Measurements from ENCODE around the gene ABHD17A. TPM values are rescaled to one million over a fixed set of nuclear protein-coding genes. Genes with fewer than 3 reads are reported as not detected.

ABHD17A gene
- polyA plus RNA-seq, 1 experiment = 48.8 TPM

GRCh38 chr19:1853295-1854038 is 31.8 kb downstream of the ABHD17A start:
- peaks cover 3% of the 10 kb centered on the region for H3K36me3 ChIP-seq (ENCODE audit: control insufficient read depth, insufficient read depth, low read length)
- no peak overlapping the region for H3K4me3 ChIP-seq (ENCODE audit: low read depth, low read length)
- ChIA-PET CTCF (interaction anchor here (0.5 to 2.1 kb wide), 5 partner anchors 13 to 34 kb away, joined by 3 to 11 read pairs (median 4); no protein-coding TSS in a partner anchor), POLR2A (interaction anchor here (0.6 kb wide), 1 partner anchor 585 kb away, joined by 3 read pairs; the partner anchor contains the start of gene CIRBP)
- TF ChIP-seq CTCF (IDR thresholded peaks at IDR 0.05; ENCODE audit: insufficient read depth, low read depth, low read length) = peak; percentile 94
- DNase-seq (ENCODE audit: low read depth) = no peak
- H3K27me3 ChIP-seq (ENCODE audit: control insufficient read depth, insufficient read depth, low read length) = no peaks in the 10 kb centered on the region

- Histone ChIP-seq H3K27me3 (ENCODE audit: control insufficient read depth, insufficient read depth, low read length) (no peaks in the 10 kb centered on the region), H3K4me3 (ENCODE audit: low read depth, low read length) (no peak overlapping the region), H3K36me3 (ENCODE audit: control insufficient read depth, insufficient read depth, low read length) (peaks cover 3% of the 10 kb centered on the region)
- ChIA-PET CTCF (interaction anchor here (0.9 to 2.1 kb wide), 5 partner anchors 12 to 168 kb away, joined by 3 to 11 read pairs (median 4); no protein-coding TSS in a partner anchor), POLR2A (interaction anchor here (0.6 kb wide), 1 partner anchor 584 kb away, joined by 3 read pairs; the partner anchor contains the start of gene CIRBP)
- DNase-seq (ENCODE audit: low read depth) = no peak
- TF ChIP-seq CTCF (IDR thresholded peaks at IDR 0.05; ENCODE audit: insufficient read depth, low read depth, low read length) = no peak
These were observed 32.6 kb downstream of the ABHD17A start for GRCh38 chr19:1852581-1853128.

GRCh38 chr19:1851654-1852580 is 33.4 kb downstream of the ABHD17A start:
- Histone ChIP-seq H3K36me3 (ENCODE audit: control insufficient read depth, insufficient read depth, low read length) (peaks cover 3% of the 10 kb centered on the region), H3K27me3 (ENCODE audit: control insufficient read depth, insufficient read depth, low read length) (no peaks in the 10 kb centered on the region), H3K4me3 (ENCODE audit: low read depth, low read length) (no peak overlapping the region)
- ChIA-PET CTCF (interaction anchor here (0.8 to 2.1 kb wide), 5 partner anchors 14 to 168 kb away, joined by 3 to 11 read pairs (median 3); no protein-coding TSS in a partner anchor), POLR2A (no interaction called here)
- TF ChIP-seq CTCF (IDR thresholded peaks at IDR 0.05; ENCODE audit: insufficient read depth, low read depth, low read length) = no peak
- no peak for DNase-seq (ENCODE audit: low read depth)

- Histone ChIP-seq H3K27me3 (ENCODE audit: control insufficient read depth, insufficient read depth, low read length) (no peaks in the 10 kb centered on the region), H3K36me3 (ENCODE audit: control insufficient read depth, insufficient read depth, low read length) (peaks cover 3% of the 10 kb centered on the region), H3K4me3 (ENCODE audit: low read depth, low read length) (no peak overlapping the region)
- ChIA-PET CTCF (interaction anchor here (0.8 to 2.1 kb wide), 2 partner anchors 13 to 25 kb away, joined by 3 to 11 read pairs; no protein-coding TSS in a partner anchor), POLR2A (no interaction called here)
- DNase-seq (ENCODE audit: low read depth) = no peak
- no peak for TF ChIP-seq CTCF (IDR thresholded peaks at IDR 0.05; ENCODE audit: insufficient read depth, low read depth, low read length)
These were observed 34.3 kb downstream of the ABHD17A start for GRCh38 chr19:1850809-1851653.

Data from BJ (cell line).